GM21447 (cell line): ENCODE results near the gene EIF4B.

Experiments used
- ATAC-seq: cut with Tn5 transposase; IDR thresholded peaks from one replicate; pipeline ENCODE4 v1.9.1; 2021; ENCODE audit not compliant: unreplicated experiment

Gene EIF4B

DNA sequence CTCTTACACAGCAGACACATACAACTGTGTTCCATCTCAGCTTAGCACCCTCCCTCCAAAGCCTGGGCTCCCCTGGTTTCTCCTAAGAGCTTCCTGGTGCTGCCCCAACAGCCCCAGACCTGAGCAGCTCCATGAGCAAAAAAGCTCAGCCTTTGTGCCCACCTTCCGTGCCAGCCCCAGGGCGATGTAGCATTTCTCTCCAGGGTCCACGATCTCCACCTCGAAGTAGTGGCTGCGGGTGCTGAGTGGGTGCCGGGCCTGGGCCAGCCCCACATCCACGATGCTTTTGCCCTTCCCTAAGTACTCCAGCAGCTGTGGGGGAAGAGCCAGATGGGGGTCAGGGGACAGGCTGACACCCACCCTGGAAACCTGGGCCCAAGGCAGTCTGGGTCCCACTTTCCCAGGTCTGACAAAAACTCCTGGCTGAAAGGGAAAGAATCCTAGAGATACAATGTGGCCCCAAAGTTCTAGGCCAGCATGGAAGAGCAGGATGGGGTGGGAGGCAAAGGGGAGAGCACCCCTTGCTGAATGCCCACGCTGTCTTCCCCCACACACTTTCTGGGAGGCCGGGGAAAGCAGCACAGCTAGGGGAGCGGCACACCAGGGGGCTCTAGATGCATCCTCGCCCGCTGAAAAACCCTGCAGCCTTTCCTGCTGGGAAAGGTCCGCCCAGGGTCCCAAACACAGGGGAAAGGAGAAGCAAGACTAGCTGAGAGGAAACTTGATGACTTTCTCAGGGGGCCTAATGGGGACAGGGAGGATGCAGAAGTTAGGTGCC lies 61.9 kb downstream of the EIF4B start:
- no peak for ATAC-seq

DNA sequence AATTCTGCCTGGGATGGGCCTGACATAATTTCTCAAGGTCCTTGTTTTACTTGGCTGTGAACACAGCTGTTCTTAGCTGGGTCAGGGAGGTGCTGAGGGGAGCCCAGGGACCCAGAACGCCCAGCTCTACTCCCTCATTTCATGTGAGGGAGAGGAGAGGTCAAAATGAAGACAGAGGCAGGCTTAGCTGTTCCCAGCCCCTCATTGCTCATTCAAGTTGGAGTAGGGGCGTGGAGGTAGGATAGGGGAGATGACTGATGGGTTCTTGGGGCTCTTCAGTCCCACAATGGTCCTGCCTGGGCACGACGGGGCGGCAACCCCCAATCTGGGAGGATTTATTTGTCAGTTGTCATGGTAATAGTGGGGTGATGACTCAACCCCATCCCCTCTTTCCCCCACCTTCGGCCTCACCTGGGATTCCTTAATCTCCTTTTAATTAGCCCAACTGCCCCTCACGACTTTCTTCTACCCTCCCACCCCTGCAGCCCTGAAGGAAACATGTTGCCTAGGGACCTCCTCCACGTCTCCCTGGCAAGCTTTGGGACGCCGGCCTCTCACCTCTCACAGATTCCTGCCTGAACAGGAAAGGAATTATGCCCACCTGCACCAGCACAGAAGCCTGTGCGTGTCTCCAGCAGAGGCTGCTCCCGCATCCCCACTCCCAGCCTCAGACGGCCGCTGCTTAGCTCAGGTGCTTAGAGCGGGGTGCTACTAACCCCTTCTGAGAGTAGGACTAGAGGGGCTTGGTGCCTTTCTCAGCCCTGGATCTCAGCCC lies 62.7 kb downstream of the EIF4B start:
- ATAC-seq, result no peak

DNA sequence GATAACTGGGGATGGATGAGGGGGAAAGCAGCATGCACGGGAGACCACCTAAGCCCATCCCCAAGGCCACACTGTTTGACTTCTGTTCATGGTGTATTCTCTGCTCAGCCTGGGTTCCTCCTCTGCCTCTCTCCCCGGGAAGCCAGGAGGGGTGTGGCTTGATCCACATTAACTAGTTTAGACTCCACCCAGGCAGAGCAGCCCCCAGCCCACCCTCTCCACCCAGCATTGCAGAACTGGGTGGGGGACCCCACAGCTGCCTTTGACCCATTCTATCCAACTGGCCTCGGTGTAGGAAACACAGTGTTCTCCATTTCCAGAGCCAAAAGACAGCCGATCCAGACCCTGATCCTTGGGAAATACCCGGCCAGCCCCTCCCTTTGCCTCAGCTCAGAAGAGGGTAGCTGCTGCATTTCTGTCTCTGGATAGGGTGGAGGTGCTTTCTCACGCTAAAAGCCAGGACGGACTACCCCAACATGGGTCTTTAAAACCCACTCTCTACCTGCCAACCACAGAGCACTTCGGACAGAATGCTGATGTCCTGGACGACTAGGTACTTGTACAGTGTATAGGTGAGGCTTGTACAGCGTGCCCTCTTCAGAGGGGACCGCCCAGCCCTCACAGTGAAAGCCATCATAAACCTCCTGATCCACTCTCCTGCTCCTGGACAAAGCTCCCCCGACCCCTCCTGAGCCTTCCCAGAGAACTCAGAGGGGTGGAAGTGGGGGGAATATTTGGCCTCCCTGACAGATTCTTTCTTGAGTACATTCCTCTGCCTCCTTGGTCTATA lies 63.6 kb downstream of the EIF4B start:
- no peak for ATAC-seq

DNA sequence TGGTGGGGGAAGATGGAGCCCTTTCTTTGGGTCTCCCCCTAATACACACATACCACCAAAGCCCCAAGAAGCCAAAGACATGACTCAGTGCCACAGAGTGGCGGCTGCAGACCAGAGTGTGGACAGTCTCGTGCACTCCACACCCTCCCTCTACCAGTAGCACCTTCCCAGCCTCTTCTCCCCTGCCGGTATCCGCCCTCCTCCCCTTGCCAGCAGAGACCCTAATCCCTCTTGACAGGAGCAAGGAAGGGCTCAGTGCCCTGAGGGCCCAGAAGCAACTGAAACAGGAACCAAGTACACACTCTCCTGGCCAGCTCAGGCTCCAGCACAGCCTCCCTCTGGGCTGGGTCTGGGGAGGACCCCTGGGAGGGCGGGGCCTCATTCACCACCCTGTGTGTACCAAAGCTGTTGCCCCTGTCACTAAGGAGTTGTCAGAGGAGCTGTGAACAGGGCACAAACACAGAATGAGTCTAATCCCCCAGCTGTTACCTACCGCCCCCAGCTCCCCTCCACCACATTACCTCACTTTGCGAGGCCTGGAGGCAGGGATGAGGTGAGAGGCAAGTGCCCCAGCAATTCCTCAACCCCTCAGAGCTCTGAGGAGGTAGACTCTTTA lies 64.7 kb downstream of the EIF4B start:
- ATAC-seq, result no peak

DNA sequence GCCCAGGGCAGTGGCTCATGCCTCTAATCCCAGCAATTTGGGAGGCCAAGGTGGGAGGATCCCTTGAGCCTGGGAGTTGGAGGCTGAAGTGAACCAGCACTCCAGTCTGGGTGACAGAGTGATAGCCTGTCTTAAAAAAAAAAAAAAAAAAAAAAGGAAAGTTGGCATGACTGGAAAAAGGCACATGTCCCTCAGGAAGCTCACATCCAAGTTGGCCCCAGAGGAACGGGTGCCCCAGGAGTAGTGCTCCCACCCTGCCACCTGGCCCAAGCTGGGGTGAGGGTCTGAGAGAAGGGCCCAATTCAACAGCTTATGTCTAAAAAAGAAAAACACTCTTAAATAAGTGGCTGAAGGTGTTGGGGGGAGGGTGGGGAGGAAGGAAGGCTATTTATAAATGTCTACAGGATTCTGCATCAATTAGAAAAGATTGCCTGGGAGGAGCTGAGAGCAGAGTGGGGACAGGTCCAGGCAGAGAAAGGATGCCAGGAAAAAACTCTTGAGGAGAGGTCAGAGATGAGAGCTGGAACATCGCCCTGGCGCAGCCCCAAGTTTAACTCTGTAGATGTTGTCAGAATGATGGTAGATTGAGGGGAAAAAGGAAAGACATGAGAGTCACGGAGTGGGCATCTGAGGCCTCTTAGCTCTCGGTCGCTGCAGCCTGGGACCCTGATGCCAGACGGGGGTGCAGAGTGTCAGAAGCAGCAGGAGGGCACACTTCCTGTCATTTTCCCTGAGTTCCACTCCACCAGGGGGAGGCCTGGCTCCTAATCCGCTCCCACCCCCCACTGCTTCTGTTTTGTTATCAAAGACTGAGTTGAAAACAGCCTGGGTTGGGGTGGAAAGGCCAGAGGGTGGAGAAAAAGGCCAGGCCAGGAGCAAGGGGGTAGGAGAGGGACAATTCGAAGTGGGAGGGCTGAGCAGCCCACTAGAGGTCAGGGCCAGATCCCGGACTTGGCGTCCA lies 65.6 kb downstream of the EIF4B start:
- ATAC-seq, result no peak

DNA sequence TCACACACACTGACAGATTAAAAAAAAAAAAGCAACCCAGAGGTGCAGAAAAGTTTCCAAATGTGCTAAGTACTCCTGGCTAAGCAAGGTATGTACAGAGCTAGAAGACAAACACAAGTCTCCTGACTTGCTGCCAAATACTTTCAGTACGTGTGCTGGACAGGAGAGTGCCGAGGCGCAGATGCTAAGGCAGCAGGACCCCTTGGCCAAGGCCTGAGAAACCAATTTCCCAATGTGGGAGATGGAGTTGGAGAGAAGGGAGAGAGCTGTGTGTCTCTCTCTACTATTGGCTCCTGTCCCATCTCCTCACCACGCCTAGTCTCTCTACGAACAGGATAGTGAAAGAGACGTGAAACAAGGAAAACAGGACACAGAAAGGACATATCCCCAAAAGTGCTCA lies 67.6 kb downstream of the EIF4B start:
- no peak for ATAC-seq

DNA sequence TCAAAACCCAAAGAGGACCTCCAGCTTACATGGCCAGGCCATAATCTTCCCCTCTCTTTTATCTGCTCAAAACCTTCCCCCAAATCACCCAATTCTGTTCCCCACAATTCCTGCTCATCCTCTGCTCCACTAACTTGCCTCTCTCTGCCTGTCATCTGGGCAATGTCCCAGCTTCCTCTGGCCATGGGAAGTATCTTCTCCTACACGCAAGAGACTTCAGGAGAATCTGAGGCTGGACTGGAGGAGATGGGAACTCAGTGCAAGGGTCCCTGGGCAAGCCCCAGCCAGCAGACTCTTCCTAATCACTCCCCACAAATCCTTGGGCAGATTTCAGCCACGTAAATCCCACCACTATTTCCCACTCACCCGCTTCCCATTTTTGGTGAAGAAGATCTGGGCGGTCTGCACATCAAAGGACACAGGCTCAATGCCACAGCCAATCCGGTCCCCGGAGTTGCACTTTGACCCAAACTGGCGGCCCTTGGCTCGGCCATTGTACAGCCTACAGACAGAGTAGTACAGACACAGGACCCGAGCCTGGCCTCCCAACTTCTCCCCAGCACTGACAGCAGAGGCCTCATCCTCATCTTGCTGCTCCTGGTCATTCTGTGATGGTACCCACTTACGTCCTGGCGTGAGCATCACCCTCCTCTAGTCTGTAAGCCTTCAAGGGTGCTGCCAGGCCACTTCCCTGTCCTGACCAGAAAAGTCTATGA lies 68.2 kb downstream of the EIF4B start:
- ATAC-seq, result no peak

DNA sequence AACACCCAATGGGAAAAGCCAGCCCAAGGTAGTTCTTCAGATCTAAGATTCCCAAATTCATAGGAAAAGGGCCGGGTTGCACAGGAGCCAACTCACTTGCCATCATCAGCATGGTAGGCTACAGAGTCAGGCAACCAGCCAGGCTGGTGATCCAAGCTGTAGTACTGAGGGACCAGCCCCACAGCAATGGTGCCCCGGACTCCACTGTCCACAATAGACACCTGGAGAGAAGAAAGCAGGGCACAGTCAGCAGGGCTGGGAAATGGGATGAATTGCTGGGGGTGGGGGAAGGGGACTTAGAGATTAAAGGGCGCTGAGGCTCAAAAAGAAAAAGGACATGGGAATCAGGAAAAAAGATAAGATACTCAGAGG lies 68.7 kb downstream of the EIF4B start:
- ATAC-seq, result no peak

DNA sequence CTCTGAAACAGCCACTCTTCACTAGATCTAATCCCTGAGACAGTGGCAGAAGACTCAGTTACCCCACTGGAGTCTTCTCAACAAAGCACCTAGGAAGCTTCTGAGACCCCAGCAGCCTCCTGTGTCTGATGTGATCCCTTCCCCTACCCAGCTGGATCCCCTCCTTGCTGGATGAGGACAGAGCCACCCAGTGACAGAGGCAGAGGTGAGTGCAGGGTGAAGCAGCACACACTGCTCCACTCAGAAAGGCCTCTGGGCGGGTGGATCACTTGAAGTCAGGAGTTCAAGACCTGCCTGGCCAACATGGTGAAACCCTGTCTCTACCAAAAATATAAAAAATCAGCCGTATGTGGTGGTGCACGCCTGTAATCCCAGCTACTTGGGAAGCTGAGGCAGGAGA lies 70.2 kb downstream of the EIF4B start:
- ATAC-seq, result no peak

DNA sequence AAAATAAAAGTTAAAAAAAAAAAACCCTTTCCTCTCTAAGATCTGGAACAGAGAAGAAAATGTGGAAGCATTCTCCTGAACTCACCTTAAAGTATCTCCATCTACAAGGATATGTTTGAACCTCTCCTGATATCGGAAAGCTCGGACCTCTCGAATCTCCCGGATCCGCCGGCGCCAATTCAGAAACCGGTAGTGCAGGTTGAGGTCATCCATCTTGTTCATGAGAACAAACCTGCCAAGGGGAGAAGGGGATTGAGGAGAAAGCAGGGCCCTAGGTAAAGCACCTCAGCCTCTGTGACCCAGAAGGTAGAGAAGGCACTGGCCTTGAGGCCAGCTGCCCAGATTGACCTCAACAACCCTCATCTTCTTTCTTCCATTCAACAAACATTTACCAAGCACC lies 70.8 kb downstream of the EIF4B start:
- no peak for ATAC-seq

DNA sequence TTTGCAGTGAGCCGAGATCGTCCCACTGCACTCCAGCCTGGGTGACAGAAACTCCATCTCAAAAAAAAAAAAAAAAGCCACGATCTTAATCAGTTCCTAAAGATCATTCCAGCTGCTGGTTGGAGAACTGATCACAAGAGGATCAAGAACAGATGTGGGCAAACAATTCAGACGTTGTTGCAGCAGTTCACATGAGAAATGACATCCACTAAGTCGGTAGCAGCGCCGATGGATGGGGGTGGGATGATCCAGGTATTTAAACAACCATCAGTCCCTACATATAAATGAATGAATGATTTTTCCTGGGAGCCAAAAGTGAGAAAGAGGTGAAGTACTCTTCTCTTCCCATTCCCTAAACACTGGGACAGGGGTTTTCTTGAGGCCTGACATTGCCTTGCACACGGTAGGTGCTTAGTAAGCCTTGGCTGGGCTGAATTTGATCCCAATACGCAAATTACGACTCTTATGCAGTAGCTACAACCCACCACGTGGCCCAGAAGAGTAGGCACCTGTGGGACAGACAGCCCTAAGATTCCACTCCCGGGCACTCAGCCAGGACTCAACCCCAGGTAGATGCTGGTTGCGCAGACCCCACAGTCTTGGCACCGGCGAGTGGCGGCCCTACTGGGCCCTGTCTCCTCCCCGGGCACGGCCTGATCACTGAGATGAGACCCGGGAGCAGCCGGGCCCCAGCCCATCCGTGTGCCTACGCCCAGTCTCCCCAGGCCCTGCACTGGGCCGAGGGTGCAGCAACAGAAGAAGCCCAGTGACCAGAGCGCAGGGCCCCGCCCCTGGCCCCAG lies 72.4 kb downstream of the EIF4B start:
- ATAC-seq, result peak; percentile 21

DNA sequence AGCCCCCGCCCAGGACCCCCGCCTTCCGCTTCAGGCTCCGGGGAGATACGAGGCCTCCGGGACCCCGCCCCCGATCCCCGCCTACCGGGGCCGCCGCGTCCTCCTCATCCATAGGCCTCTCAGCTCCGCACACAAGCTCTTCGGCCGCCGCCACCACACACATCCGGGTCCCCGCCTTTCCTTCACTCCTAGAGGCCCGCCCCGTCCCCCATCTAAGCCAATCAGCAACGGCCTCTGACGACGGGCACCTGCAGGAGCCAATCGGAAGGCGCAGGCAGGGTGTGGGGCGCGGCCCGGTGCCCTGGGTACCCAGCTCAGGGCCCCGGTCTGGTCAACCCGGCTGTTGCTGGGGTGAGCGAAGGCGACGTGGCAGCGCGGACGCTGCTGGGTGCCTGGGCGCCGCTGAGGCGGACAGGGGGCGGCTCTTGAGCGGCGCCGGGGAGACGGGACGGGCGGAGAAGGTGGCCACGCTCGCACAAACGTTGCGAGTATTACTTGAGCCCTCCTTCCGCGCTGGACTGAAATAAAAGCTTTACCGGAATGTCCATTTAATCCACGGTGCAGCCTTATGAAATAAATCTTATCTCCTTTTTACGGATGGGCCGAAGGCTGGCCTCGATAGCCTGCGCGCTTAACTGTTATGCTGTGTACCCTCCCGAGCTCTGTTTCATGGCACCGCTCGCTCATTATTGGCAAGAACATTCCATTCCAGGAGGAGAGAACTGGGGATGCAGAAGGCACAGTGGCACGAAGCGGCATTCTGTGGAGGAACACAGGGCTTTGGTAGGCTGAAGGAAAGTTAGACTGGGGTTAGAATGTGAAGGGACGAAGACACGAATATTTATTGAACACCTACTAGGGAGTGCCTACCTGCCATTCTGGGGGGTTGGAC lies 73.2 kb downstream of the EIF4B start, which contains the start of gene SPRYD3:
Gene SPRYD3 (minus strand): TSS at position 165 of the 892 bp plus-strand sequence. CDS start 57 bp downstream, at position 108.
- peak; percentile 98 for ATAC-seq

DNA sequence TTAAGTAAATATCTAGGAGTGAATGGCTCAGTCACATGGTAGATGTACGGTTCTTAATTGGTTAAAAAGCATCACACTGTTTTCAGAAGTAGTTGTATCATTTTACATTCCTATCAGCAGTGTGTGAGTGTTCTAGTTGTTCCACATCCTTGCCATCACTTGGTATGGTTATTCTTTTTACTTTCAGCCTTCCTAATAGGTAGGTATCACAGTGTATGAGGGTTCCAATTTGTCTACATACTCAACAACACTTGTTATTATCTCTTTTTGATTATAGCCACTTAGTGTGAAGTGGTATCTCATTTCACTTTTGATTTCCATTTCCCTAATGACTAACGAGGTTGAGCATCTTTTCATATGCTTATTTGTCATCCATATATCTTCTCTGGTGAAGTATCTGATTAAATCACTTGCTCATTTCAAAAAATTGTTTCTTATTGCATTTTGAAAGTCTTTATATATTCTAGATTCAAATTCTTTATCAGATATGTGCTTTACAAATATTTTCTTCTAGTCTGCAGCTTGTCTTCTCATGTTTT lies 76.5 kb downstream of the EIF4B start:
- ATAC-seq, result no peak

DNA sequence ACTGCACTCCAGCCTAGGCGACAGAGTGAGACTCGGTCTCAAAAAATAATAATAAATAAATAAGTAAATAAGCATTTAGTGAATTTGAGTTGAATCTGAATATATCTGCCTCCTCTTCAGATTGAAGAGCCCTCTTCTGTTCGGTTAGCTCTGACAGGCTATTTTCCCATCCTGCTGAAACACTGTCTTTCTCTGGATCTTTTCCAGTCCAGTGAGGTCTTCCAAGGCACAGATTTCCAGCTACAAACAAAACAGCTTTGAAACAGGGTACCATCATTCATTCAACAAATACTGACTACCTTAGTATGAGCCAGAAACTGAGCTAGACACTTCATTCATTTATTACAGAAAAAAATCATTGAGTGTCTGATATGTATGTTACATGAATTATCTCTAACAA lies 80.1 kb downstream of the EIF4B start:
- no peak for ATAC-seq

DNA sequence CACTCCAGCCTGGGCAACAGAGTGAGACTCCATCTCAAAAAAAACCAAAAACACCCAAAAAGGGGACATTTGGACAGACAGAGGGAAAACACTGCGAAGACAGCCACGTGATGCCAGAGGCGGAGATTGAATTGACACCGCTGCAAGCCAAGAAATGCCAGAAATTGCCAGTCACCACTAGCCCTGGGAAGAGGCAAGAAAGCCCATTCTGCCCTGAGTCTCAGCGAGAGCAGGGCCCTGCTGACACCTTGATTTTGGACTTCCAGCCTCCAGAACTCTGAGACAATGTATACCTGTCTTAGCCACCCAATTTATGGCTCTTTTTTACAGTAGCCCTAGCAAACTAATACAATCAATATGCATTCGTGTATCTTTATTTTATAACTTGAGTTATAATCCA lies 83.8 kb downstream of the EIF4B start:
- no peak for ATAC-seq

DNA sequence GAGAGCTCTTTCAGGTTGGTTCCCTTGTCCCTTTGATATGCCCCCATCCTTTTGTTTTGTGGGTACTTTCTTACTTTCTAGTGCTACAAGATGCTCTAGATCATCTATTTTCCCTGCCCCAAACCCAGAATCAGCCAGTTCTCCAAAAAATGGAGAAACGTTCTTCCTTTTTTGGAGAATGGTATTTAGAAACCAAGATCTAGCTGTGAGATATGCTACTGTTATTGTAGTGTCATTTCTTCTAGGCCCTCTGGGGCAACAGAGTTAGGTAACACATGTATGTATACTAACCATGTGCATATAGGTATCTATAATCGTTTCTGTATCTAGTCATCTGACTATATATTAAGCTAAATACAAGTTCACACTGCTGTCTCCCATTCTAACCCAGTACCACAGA lies 84.3 kb downstream of the EIF4B start:
- ATAC-seq, result no peak

DNA sequence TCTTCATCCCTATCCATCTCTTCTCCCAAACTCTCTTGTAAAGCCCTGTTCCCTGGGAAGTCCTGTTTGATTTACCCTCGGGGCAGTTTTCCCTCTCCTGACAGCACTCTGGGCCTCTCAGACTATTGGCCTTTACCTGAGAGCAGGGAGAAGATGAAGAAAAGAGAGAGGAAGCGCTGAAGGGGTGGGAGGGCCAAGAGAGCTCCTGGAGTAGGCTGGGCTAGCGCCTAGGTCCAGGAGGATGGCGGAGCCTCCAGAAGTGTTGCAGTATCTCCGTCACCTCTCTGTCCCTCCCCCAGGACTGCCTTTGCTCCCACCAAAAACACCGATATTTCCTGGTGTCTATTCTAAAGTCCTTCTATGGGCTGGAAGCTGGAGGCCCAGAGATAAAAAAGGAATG lies 85.5 kb downstream of the EIF4B start:
- ATAC-seq, result no peak
